Measurements from ENCODE around the gene MN1. TPM values are rescaled to one million over a fixed set of nuclear protein-coding genes. Genes with fewer than 3 reads are reported as not detected.

MN1 gene
- polyA plus RNA-seq, 3 donors: 0.38 to 3.8 (median 3.7) TPM

GRCh38 chr22:27791159-27791858 is 10.2 kb downstream of the MN1 start:
- no peak overlapping the region for H3K27ac ChIP-seq (ENCODE audit: low read depth, low read length)
- WGBS, 3 donors: 85 to 88% (median 87%) methylated on average over 17 of the region's 17 CpGs

- H3K27ac ChIP-seq (ENCODE audit: low read depth, low read length): no peak overlapping the region
- WGBS, 3 donors: 73 to 87% (median 80%) methylated on average over 25 of the region's 25 CpGs
These were observed 11.0 kb downstream of the MN1 start for GRCh38 chr22:27790376-27791158.

- H3K27ac ChIP-seq (ENCODE audit: low read depth, low read length): no peak overlapping the region
- 85 to 94% (median 92%) methylated on average over 20 of the region's 20 CpGs for WGBS, 3 donors
These were observed 12.9 kb downstream of the MN1 start for GRCh38 chr22:27788500-27789288.

- no peak overlapping the region for H3K27ac ChIP-seq (ENCODE audit: low read depth, low read length)
- 89 to 94% (median 92%) methylated on average over 13 of the region's 13 CpGs for WGBS, 3 donors
These were observed 14.6 kb downstream of the MN1 start for GRCh38 chr22:27786965-27787364.

- no peak overlapping the region for H3K27ac ChIP-seq (ENCODE audit: low read depth, low read length)
- WGBS, 3 donors: 61 to 74% (median 61%) methylated on average over 14 of the region's 14 CpGs
These were observed 15.1 kb downstream of the MN1 start for GRCh38 chr22:27786291-27786932.

- H3K27ac ChIP-seq (ENCODE audit: low read depth, low read length): no peak overlapping the region
- WGBS, 3 donors: 56 to 77% (median 57%) methylated on average over 12 of the region's 12 CpGs
These were observed 15.7 kb downstream of the MN1 start for GRCh38 chr22:27785831-27786230.

GRCh38 chr22:27784120-27784475 is 17.5 kb downstream of the MN1 start:
- WGBS, 3 donors: 73 to 90% (median 88%) methylated on average over 6 of the region's 6 CpGs
- H3K27ac ChIP-seq (ENCODE audit: low read depth, low read length): no peak overlapping the region

GRCh38 chr22:27783436-27784119 is 18.0 kb downstream of the MN1 start:
- H3K27ac ChIP-seq (ENCODE audit: low read depth, low read length): no peak overlapping the region
- WGBS, 3 donors: 74 to 88% (median 79%) methylated on average over 13 of the region's 13 CpGs

- WGBS, 3 donors: 84 to 91% (median 84%) methylated on average over 13 of the region's 13 CpGs
- H3K27ac ChIP-seq (ENCODE audit: low read depth, low read length): no peak overlapping the region
These were observed 19.5 kb downstream of the MN1 start for GRCh38 chr22:27782088-27782487.

- 48 to 72% (median 53%) methylated on average over 9 of the region's 9 CpGs for WGBS, 3 donors
- no peak overlapping the region for H3K27ac ChIP-seq (ENCODE audit: low read depth, low read length)
These were observed 21.4 kb downstream of the MN1 start for GRCh38 chr22:27780161-27780575.

- WGBS, 3 donors: 48 to 67% (median 58%) methylated on average over 3 of the region's 3 CpGs
- no peak overlapping the region for H3K27ac ChIP-seq (ENCODE audit: low read depth, low read length)
These were observed 21.9 kb downstream of the MN1 start for GRCh38 chr22:27779643-27780042.

- WGBS, 3 donors: 33 to 65% (median 49%) methylated on average over 24 of the region's 24 CpGs
- H3K27ac ChIP-seq (ENCODE audit: low read depth, low read length): no peak overlapping the region
These were observed 23.1 kb downstream of the MN1 start for GRCh38 chr22:27778294-27779090.

GRCh38 chr22:27777128-27777527 is 24.4 kb downstream of the MN1 start:
- WGBS, 3 donors: 75 to 86% (median 85%) methylated on average over 9 of the region's 9 CpGs

GRCh38 chr22:27776650-27776958 is 25.0 kb downstream of the MN1 start:
- WGBS, 3 donors: 25 to 44% (median 35%) methylated on average over 8 of the region's 8 CpGs
- no peak overlapping the region for H3K27ac ChIP-seq (ENCODE audit: low read depth, low read length)

More at GRCh38 chr22:27777128-27777527, 24.4 kb downstream of the MN1 start:
- H3K27ac ChIP-seq (ENCODE audit: low read depth, low read length): no peak overlapping the region

GRCh38 chr22:27775758-27776649 is 25.6 kb downstream of the MN1 start:
- peak overlapping the region; percentile 5 for H3K27ac ChIP-seq (ENCODE audit: low read depth, low read length)

GRCh38 chr22:27775087-27775698 is 26.4 kb downstream of the MN1 start:
- WGBS, 3 donors: 78 to 85% (median 80%) methylated on average over 18 of the region's 18 CpGs
- no peak overlapping the region for H3K27ac ChIP-seq (ENCODE audit: low read depth, low read length)

More at GRCh38 chr22:27775758-27776649, 25.6 kb downstream of the MN1 start:
- 12 to 41% (median 16%) methylated on average over 17 of the region's 17 CpGs for WGBS, 3 donors

Data from adipose tissue (tissue), 3 donors.